DND-41 (cell line): ENCODE results near the gene PRR7.

Experiments
- EZH2 ChIP-seq: IDR thresholded peaks from 3 replicates; pipeline ENCODE4 v1.6.1; 2012; ENCODE audit warnings: borderline replicate concordance, low read depth, mild to moderate bottlenecking, moderate library complexity, low read length, inconsistent platforms; ENCODE audit not compliant: severe bottlenecking
- TF ChIP-seq, protein P1 (sequence below): IDR thresholded peaks from 2 replicates; pipeline ENCODE4 v1.5.1; 2012; ENCODE audit warnings: borderline replicate concordance, low read length, moderate library complexity, mild to moderate bottlenecking; ENCODE audit not compliant: poor library complexity, severe bottlenecking; ENCODE audit errors: extremely low read depth

DNA sequence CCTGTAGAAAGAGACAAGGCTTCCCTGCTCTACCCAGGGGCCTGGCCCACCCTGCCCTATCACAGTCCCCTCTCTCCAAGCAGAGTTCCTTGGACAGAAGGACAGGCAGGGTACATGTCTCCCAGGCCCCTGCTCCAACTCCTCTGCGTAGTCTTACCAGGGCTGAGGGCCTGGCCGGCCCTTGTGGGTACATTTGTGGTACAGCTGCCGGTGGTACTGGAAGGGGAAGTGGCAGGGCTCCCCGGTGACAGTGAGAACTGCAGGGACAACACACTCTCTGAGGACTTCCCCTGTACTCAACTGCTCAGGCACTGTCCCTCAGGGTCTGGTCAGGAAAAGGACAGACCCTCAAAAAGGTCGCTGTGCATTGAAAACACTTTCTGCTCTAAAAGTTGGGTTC is 40.8 kb upstream of the PRR7 start:
- TF ChIP-seq, protein P1, sequence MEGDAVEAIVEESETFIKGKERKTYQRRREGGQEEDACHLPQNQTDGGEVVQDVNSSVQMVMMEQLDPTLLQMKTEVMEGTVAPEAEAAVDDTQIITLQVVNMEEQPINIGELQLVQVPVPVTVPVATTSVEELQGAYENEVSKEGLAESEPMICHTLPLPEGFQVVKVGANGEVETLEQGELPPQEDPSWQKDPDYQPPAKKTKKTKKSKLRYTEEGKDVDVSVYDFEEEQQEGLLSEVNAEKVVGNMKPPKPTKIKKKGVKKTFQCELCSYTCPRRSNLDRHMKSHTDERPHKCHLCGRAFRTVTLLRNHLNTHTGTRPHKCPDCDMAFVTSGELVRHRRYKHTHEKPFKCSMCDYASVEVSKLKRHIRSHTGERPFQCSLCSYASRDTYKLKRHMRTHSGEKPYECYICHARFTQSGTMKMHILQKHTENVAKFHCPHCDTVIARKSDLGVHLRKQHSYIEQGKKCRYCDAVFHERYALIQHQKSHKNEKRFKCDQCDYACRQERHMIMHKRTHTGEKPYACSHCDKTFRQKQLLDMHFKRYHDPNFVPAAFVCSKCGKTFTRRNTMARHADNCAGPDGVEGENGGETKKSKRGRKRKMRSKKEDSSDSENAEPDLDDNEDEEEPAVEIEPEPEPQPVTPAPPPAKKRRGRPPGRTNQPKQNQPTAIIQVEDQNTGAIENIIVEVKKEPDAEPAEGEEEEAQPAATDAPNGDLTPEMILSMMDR = no peak
- TF ChIP-seq EZH2 = no peak
